ENCODE results near the gene HIF1A.
"Not testable (repeated sequence)": the region's sequence is repeated elsewhere in the genome, so short reads cannot be mapped to it uniquely, and the experiment has no call there.

Gene HIF1A

DNA sequence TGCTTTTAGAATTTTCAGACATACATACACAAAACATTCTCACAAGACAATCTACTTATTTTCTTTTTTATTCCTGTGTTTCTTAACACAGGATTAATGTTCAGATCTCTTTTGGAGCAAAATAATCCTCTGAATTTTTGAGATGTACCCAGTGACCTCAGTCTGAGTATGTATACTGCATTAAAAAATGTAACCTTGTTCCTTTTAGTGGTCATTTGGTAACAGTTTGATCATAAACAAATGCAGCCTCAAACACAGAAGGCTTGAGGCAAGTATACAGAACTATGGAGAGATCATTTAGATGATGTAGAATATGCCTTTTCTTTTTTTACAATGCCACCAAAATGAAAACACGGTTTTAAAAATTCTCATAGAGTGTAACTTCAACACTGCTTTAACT, 9.7 kb downstream of the HIF1A start:
- Histone ChIP-seq H3K27me3 (replicated peaks; ENCODE audit: control insufficient read depth, insufficient read depth, low read length, poor library complexity, severe bottlenecking) (no peaks in the 10 kb centered on the region), H3K4me3 (ENCODE audit: insufficient read depth, low read depth, low read length, poor library complexity, severe bottlenecking) (no peak overlapping the region), H3K27ac (ENCODE audit: insufficient read depth, low read length, poor library complexity, severe bottlenecking) (no peak overlapping the region), H3K4me1 (ENCODE audit: control insufficient read depth, insufficient read depth, low read length, poor library complexity, severe bottlenecking) (peaks cover 8% of the 10 kb centered on the region), H3K36me3 (ENCODE audit: control insufficient read depth, insufficient read depth, low read length) (no peaks in the 10 kb centered on the region), H3K9me3 (ENCODE audit: control insufficient read depth, low read length) (no peaks in the 10 kb centered on the region)
- DNase-seq: no peak

DNA sequence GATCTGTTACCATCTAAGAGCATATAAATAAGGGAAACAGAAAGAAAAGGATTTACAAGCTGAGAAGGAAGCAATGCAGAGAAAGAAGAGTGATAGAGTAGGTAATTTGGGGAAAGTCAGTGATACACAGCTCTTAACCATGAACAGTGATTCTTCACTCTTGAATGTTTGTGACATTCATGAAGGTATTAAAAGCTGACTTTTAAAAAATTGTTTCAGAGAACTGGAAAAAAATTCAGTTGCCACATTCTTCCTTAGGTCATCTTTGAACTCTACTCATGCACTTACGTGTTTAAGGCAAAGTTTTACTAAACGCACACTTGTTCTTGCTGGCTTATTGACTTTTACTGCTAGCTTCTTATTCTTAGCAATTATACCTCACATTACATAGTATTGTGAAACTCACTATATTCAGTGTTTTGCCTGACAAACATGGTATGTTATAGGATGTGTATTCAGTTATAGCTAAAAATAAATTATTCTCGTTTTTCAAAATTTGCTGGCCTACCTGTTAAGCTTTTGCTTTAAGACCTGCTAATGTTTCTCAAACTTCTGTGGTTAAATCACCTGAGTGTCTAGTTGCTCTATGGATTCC, 10.9 kb downstream of the HIF1A start:
- no peaks in the 10 kb centered on the region for H3K27me3 ChIP-seq (replicated peaks; ENCODE audit: control insufficient read depth, insufficient read depth, low read length, poor library complexity, severe bottlenecking)
- no peak overlapping the region for H3K27ac ChIP-seq (ENCODE audit: insufficient read depth, low read length, poor library complexity, severe bottlenecking)
- no peaks in the 10 kb centered on the region for H3K36me3 ChIP-seq (ENCODE audit: control insufficient read depth, insufficient read depth, low read length)
- H3K4me1 ChIP-seq (ENCODE audit: control insufficient read depth, insufficient read depth, low read length, poor library complexity, severe bottlenecking): peaks cover 11% of the 10 kb centered on the region
- no peaks in the 10 kb centered on the region for H3K9me3 ChIP-seq (ENCODE audit: control insufficient read depth, low read length)
- DNase-seq: no peak
- H3K4me3 ChIP-seq (ENCODE audit: insufficient read depth, low read depth, low read length, poor library complexity, severe bottlenecking): no peak overlapping the region

DNA sequence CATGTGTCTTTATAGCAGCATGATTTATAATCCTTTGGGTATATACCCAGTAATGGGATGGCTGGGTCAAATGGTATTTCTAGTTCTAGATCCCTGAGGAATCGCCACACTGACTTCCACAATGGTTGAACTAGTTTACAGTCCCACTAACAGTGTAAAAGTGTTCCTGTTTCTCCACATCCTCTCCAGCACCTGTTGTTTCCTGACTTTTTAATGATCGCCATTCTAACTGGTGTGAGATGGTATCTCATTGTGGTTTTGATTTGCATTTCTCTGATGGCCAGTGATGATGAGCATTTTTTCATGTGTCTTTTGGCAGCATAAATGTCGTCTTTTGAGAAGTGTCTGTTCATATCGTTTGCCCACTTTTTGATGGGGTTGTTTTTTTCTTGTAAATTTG, 12.5 kb downstream of the HIF1A start:
- H3K4me3 ChIP-seq (ENCODE audit: insufficient read depth, low read depth, low read length, poor library complexity, severe bottlenecking); H3K27me3 ChIP-seq (replicated peaks; ENCODE audit: control insufficient read depth, insufficient read depth, low read length, poor library complexity, severe bottlenecking); H3K36me3 ChIP-seq (ENCODE audit: control insufficient read depth, insufficient read depth, low read length); DNase-seq; H3K27ac ChIP-seq (ENCODE audit: insufficient read depth, low read length, poor library complexity, severe bottlenecking); H3K9me3 ChIP-seq (ENCODE audit: control insufficient read depth, low read length): not testable (repeated sequence)
- H3K4me1 ChIP-seq (ENCODE audit: control insufficient read depth, insufficient read depth, low read length, poor library complexity, severe bottlenecking): peaks cover 11% of the 10 kb centered on the region

DNA sequence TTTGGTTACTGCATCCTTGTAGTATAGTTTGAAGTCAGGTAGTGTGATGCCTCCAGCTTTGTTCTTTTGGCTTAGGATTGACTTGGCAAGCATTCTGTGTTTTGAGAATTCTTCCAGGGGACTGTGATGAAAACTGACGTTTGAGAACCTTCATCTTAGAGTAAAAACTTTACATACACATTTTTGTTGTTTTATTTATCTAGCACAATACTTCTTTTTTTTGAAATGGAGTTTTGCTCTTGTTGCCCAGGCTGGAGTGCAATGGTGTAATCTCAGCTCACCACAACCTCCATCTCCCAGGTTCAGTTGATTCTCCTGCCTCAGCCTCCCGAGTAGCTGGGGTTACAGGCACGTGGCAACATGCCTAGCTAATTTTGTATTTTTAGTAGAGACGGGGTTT, 13.4 kb downstream of the HIF1A start:
- H3K27me3 ChIP-seq (replicated peaks; ENCODE audit: control insufficient read depth, insufficient read depth, low read length, poor library complexity, severe bottlenecking); H3K4me1 ChIP-seq (ENCODE audit: control insufficient read depth, insufficient read depth, low read length, poor library complexity, severe bottlenecking); H3K9me3 ChIP-seq (ENCODE audit: control insufficient read depth, low read length); H3K4me3 ChIP-seq (ENCODE audit: insufficient read depth, low read depth, low read length, poor library complexity, severe bottlenecking); DNase-seq; H3K27ac ChIP-seq (ENCODE audit: insufficient read depth, low read length, poor library complexity, severe bottlenecking); H3K36me3 ChIP-seq (ENCODE audit: control insufficient read depth, insufficient read depth, low read length): not testable (repeated sequence)

DNA sequence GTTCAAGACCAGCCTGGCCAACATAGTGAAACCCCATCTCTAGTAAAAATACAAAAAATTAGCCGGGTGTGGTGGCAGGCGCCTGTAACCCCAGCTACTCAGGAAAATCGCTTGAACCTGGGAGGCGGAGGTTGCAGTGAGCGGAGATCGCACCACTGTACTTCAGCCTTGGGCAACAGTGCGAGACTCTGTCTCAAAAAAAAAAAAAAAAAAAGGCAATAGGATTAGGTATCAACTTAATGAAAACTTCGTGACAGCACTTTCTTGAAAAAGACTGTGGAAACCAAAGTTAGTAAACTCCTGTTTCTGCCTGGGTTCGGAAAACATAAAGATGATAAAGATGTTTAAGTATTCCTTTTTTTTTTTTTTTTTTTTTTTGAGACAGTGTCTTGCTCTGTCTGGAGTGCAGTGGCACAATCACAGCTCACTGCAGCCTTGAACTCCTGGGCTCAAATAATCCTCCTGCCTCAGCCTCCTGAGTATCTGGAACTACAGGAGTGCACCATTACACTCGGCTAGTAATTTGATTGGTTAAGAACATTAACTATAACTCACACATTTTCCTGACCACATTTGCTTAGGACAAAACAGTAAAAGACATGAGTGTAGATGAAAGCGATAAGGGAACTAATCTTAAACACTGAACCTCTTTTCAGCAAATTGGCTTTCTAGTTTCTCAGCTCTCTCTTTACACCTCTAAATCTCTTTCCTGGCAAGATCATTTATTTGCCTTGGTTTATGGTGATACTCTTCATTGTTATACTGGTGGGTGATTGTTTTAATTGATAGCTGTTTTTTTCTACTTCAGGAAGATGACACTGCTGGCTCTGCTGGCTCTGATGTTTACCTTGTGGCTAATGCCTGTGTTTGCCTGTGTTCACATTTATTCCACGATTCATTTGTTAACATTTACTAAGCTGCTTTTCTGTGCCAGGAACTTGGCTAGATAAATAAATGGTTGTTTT, 15.8 kb downstream of the HIF1A start:
- H3K4me3 ChIP-seq (ENCODE audit: insufficient read depth, low read depth, low read length, poor library complexity, severe bottlenecking): no peak overlapping the region
- no peak for DNase-seq
- no peaks in the 10 kb centered on the region for H3K9me3 ChIP-seq (ENCODE audit: control insufficient read depth, low read length)
- no peaks in the 10 kb centered on the region for H3K27me3 ChIP-seq (replicated peaks; ENCODE audit: control insufficient read depth, insufficient read depth, low read length, poor library complexity, severe bottlenecking)
- H3K27ac ChIP-seq (ENCODE audit: insufficient read depth, low read length, poor library complexity, severe bottlenecking): no peak overlapping the region
- H3K36me3 ChIP-seq (ENCODE audit: control insufficient read depth, insufficient read depth, low read length): no peaks in the 10 kb centered on the region
- H3K4me1 ChIP-seq (ENCODE audit: control insufficient read depth, insufficient read depth, low read length, poor library complexity, severe bottlenecking): peaks cover 5% of the 10 kb centered on the region

DNA sequence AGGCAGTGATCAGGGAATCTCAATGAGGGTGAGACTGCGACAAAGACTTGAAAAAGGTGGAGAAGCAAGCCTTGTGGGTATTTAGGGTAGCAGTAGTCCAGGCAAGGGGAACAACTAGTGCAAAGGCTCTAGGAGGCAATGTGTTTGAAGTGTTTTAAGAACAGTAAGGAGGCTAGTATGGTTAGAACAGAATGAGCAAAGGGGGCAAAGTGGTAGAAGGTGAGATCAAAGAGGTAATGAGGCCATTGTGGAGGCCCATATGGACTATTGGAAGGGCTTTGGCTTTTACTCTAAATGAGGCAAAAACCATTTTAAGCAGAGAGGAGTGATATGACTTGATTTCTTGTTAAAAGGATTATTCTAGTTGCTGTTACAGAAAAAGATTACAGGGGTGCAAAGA, 16.8 kb downstream of the HIF1A start:
- Histone ChIP-seq H3K4me3 (ENCODE audit: insufficient read depth, low read depth, low read length, poor library complexity, severe bottlenecking) (no peak overlapping the region), H3K9me3 (ENCODE audit: control insufficient read depth, low read length) (no peaks in the 10 kb centered on the region), H3K4me1 (ENCODE audit: control insufficient read depth, insufficient read depth, low read length, poor library complexity, severe bottlenecking) (peaks cover 10% of the 10 kb centered on the region), H3K27ac (ENCODE audit: insufficient read depth, low read length, poor library complexity, severe bottlenecking) (no peak overlapping the region), H3K36me3 (ENCODE audit: control insufficient read depth, insufficient read depth, low read length) (no peaks in the 10 kb centered on the region), H3K27me3 (replicated peaks; ENCODE audit: control insufficient read depth, insufficient read depth, low read length, poor library complexity, severe bottlenecking) (no peaks in the 10 kb centered on the region)
- no peak for DNase-seq

DNA sequence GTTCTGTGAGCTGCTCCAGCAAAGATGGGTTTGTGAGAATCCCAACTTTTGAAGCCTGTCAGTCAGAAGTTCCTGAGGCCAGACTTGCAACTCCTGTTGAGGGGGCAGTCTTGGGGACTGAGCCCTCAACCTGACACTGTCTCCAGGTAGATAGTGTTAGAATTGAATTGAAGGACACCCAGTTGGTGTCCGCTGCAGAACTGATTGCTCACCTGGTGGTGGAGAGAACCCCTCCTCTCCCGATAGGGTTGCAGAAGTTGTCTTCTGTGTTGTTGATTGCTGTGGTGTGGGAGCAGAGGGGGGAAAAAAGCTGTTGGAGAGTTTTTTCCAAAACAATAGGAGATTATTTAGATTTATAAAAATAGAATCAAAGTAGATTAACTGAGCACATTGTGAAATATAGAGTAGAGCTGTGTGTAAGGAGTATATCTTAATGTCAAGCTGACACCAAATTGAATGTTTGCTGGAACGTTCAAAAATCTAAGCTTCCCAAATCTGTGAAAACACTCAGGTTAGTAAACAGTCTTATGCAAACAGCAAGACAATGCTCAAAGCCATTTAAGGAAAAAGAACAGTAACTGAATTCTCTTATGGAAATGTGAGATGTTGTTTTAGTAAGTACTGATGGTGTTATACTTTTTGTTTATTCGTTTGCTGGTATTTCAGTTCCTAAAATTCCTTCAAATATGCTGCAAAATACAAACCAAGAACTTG, 18.6 kb downstream of the HIF1A start:
- Histone ChIP-seq H3K4me3 (ENCODE audit: insufficient read depth, low read depth, low read length, poor library complexity, severe bottlenecking) (no peak overlapping the region), H3K27me3 (replicated peaks; ENCODE audit: control insufficient read depth, insufficient read depth, low read length, poor library complexity, severe bottlenecking) (no peaks in the 10 kb centered on the region), H3K36me3 (ENCODE audit: control insufficient read depth, insufficient read depth, low read length) (no peaks in the 10 kb centered on the region), H3K4me1 (ENCODE audit: control insufficient read depth, insufficient read depth, low read length, poor library complexity, severe bottlenecking) (peaks cover 16% of the 10 kb centered on the region), H3K9me3 (ENCODE audit: control insufficient read depth, low read length) (no peaks in the 10 kb centered on the region), H3K27ac (ENCODE audit: insufficient read depth, low read length, poor library complexity, severe bottlenecking) (no peak overlapping the region)
- no peak for DNase-seq

DNA sequence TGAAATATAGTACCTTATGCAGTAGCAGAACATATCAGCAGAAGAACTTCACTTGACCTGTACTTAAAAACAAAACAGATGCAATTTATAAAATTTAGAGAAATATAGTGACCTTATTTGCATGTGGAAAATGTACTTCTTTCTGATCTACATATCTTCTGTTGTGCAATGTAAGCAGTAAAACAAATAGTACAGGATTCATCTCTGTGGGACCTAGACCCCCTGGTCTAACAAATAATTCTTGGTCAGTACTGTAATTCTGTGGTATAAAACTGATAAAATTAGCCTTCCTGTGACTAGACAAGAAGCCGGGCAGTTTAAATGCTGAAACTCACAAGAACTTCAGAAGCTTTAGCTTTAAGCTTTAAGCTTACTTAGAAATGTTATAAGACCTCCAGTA, 21.6 kb downstream of the HIF1A start:
- no peak for DNase-seq
- peaks cover 7% of the 10 kb centered on the region for H3K36me3 ChIP-seq (ENCODE audit: control insufficient read depth, insufficient read depth, low read length)
- H3K4me1 ChIP-seq (ENCODE audit: control insufficient read depth, insufficient read depth, low read length, poor library complexity, severe bottlenecking): peaks cover 26% of the 10 kb centered on the region
- no peaks in the 10 kb centered on the region for H3K9me3 ChIP-seq (ENCODE audit: control insufficient read depth, low read length)
- H3K27ac ChIP-seq (ENCODE audit: insufficient read depth, low read length, poor library complexity, severe bottlenecking): no peak overlapping the region
- H3K4me3 ChIP-seq (ENCODE audit: insufficient read depth, low read depth, low read length, poor library complexity, severe bottlenecking): no peak overlapping the region
- no peaks in the 10 kb centered on the region for H3K27me3 ChIP-seq (replicated peaks; ENCODE audit: control insufficient read depth, insufficient read depth, low read length, poor library complexity, severe bottlenecking)

DNA sequence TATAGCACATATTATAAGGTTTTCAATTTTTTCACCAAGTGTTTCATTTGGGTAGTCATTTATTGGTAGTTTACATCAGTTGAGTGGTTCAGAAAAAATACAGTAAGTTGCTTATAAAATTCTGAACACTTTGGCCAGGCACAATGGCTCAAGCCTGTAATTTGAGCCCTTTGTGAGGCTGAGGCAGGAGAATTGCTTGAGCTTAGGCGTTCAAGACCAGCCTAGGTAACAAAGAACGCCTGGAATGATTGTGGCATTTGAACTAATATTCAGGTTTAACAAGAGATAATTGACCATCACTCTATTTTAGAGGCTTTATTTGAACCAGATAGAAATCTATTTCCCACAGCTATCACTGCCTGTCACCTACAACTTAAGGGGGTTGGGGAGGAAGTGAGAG, 22.7 kb downstream of the HIF1A start:
- peaks cover 26% of the 10 kb centered on the region for H3K4me1 ChIP-seq (ENCODE audit: control insufficient read depth, insufficient read depth, low read length, poor library complexity, severe bottlenecking)
- H3K36me3 ChIP-seq (ENCODE audit: control insufficient read depth, insufficient read depth, low read length): peaks cover 14% of the 10 kb centered on the region

More for the DNA sequence above, 22.7 kb downstream of the HIF1A start:
- H3K4me3 ChIP-seq (ENCODE audit: insufficient read depth, low read depth, low read length, poor library complexity, severe bottlenecking): no peak overlapping the region
- no peak for DNase-seq
- H3K9me3 ChIP-seq (ENCODE audit: control insufficient read depth, low read length): no peaks in the 10 kb centered on the region
- H3K27me3 ChIP-seq (replicated peaks; ENCODE audit: control insufficient read depth, insufficient read depth, low read length, poor library complexity, severe bottlenecking): no peaks in the 10 kb centered on the region
- H3K27ac ChIP-seq (ENCODE audit: insufficient read depth, low read length, poor library complexity, severe bottlenecking): peak overlapping the region; percentile 1
